ENCODE results near the gene CLSTN2.

Gene CLSTN2

DNA sequence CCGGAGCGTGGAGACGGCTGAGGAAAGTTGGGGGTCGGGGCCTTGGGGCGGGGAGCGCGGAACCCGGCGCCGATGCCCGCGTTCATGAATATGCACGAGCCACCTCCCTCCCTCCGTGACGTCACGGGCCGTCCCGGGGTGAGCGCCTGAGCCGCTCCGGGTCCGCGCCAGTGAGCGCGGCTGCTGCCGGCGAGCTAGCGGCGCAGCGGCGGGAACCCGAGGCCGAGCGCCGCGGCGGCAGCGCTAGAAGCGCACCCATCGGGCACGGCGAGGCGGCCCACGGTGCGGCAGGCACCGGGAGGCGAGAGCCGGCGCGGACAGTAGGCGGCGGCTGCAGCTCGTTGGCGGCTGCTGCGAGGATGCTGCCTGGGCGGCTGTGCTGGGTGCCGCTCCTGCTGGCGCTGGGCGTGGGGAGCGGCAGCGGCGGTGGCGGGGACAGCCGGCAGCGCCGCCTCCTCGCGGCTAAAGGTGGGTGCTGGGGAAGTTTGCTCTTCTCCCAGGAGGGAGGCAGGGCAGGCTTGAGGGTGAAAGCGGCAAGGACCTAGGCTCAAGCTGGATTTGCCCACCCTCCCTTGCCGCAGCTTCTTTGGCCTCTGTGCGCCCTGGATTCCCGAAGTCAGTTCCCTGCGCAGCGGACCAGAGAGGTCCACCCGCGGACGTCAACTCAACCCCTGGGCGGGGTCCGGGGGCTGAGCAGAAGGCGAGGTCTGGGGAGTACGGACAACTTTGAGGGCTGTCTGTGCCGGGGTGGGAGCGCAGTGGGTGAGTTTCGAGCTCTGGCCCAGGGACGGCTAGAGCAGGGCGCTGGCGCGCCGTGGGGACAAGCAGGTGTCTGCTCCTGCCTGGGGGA lies at the start of gene CLSTN2:
Gene CLSTN2, plus strand, starts transcription at position 170 of the 850 bp plus-strand sequence.
- no peak for DNase-seq

DNA sequence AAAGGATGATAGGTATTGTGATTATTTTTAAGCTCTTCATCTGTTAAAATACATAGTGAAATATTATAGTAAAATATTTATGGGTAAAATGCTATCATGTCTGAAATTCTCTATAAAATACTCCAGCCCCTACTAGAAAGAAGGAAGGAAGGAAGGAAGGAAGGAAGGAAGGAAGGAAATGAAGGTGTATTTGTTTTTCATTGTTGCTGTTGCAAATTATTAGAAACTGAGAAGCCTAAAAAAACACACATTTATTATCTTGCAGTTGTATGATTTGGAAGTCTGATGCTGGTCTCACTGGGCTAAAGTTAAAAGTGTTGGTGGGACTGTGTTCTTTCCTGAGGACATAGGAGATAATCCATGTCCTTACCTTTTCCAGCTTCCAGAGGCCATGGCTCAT lies 47.6 kb upstream of the CLSTN2 start:
- DNase-seq: no peak

DNA sequence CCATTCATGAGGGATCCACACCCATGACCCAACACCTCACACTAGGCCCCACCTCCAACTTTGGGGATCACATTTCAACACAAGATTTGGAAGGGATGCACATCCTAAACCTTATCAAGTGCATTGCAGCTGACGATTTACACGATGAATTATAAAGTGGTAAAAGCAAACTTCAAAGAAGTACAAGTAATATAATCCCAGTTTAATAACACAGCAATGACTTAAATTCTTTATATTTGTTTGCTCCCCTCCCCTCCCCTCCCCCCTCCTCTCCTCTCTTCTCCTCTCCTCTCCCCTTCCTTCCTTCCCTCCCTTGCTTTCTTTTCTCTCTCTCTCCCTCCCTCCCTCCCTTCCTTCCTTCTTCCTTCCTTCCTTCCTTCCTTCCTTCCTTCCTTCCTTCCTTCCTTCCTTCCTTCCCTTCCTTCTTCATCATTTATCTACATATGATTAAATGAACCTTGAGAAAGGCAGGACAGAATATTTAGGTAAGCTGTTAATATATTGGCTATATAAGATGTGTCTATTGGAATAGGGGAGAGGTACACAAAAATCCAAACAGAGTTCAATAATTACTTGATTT lies 46.3 kb upstream of the CLSTN2 start:
- DNase-seq: no peak

DNA sequence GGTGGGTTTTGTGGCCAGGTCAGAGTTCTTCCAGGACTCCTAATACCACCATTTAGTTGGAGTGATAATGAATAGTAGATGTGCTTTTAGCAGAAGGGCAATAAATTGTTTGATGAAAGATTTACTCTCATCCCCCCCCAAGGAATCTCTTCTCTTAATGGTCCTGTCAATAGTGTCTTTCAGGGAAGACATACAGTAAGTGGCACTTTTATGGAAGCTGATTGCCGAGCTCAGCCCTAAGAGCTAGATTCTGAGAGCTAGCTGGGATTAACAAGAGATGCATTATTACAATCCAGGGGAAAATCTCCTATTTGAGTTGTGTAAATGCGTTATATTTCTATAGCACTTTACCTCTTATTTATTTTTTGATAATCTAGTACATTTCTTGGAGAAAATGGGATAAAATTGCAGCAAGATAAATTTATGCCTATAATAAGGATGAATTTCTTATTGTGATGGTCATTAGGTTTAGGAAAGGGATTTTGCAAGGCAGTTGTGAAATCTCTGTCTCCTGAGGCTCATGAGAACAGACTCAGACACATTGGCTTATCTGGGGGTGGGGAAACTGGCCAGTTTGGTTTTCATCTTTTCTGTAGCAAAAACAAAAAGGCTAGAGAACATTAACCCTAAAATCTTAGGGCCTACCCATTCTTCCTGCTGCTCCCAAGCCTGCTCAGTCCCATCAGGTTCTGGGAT lies 41.6 kb upstream of the CLSTN2 start:
- DNase-seq: no peak

DNA sequence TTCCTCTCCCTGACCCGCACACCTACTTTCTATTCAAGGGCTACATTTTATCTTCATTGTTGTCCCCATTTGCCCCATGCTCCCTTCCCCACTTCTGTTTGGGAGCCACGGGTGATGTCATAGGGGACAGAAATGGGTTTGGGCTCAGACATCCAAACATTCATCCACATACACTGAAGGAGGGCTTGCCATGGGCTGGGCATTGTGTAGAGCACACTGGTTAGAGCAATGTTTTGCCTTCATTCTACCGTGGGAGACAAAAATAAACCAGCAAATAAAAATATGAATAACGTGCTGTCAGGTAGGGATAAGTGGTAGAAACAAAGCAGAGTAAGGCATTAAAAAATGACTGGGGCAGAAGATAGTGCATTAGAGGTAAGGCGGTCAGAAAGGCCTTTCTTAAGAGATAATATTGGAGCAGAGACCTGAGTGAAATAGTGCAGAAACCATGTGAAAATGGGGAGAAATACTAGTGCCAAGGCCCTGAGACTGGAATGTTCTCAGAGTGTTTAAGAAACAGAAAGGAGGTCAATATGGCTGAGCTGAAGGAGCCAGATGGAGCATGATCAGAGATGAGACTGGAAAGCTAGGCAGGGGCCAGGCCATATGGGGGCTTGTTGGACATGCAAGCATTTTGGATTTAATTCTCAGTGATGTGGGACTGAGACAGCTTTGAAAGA lies 40.9 kb upstream of the CLSTN2 start:
- DNase-seq: no peak

DNA sequence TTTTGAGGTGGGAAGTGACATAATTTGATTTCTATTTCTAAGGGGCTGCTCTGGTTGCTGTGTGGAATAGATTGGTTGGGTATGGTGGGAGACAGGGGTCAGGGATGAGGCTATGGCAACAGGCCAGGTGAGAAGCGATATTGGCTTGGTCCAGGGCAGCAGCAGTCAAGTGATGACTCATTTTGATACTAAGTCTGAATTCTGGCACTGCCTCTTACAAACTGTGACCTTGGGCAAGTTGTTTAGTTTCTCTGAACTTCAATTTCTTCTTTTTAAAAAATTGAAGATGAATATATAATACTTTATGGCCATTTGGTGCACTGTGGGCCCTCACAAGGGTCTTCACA lies 40.4 kb upstream of the CLSTN2 start:
- DNase-seq: no peak

DNA sequence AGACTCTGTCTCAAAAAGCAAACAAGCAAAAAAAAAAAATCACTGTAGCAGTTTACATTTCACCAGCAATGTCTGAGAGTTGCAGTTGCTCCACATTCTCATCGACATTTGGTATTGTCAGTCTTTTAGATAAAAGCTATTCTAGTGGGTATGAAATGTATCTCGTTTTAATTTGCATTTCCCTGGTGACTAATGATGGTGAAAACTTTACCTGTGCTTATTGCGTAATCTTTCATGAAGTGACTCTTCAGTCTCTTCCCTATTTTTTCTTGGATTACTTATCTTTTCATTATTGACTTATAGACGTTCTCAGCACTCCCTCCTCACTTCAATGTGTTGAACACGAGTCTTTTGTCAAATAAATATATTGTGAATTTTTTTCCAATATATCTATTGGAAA lies 37.2 kb upstream of the CLSTN2 start:
- DNase-seq: no peak

DNA sequence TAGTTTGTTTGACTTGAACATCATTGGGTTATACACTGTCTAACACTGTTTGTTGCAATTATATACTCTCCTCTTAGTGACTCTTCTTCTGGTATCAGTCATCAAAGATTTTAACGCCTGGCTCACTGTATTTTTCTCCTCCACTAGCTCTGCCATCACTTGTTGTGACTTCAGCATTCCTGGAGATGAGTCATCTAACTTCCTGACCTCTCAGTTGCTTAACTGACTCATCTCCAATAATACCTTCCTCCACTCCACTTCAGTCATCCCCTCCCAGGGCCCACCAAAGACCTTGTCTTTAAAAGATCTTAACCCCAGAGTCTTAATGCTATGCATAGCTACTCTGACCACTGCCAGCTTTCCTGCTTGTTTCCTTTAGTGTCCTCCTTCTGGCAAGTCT lies 28.6 kb upstream of the CLSTN2 start:
- no peak for DNase-seq

DNA sequence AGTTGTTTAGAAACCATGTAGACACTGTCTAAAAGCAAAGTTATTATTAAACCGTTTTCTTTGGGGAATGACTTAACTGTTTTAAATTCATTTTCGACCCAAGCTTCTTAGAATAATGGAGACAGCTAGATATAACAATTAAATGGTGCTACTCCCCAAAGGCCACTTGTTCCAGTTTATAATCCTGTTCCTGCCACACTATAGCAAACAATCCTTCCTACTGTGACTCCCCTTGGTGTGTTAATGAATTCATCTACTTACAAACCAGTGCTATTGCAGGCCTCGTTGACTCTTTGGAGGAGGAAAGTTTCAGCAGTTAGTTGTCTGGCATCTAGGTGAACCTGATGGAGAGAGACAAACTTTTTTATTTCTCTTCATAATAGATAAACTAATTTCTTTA lies 25.2 kb upstream of the CLSTN2 start:
- DNase-seq: no peak

DNA sequence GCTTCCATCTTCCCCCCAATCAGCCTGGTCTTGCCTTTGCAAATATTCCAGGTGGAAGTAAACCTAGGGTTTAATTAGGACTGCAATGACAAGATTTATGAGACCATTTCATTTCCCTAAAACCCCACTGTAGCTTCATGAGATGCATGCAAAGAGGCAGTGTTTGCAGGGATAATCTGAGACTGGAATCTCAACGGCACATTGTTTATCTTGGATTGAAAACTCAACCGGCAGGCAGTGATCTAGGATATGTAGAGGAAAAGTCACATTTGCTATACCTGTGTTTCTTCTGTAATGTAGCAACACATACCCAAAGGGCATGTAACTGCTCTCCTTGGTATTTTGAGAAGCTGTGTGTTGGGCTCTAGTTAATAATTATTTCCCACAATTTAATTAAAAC lies 18.7 kb upstream of the CLSTN2 start:
- DNase-seq: no peak

DNA sequence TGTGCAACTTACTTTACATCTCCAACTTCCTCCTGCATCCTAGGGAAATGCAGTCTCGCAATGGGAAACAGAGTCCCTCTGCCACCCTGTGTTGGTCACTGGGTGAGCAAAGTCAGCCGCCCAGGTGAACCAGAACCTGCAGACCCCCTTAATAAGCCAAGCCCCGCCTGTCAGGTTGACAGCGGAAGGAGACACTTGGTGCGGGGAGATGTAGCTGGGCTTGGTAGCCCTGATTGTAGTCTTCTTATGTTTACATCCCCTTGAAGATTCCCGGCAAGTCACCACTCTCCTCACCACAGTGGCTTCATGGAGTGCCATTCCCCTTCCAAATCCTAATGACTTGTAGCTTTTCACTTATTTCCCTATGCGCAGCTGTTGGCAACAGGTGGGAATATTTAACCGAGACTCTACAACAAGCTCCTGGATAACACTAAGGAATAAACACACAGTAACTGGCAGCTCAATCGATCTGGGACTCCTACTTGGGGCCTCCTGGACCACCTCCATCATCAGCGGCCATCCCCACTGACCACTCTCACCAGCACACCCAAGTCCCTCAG lies 17.7 kb upstream of the CLSTN2 start:
- no peak for DNase-seq

DNA sequence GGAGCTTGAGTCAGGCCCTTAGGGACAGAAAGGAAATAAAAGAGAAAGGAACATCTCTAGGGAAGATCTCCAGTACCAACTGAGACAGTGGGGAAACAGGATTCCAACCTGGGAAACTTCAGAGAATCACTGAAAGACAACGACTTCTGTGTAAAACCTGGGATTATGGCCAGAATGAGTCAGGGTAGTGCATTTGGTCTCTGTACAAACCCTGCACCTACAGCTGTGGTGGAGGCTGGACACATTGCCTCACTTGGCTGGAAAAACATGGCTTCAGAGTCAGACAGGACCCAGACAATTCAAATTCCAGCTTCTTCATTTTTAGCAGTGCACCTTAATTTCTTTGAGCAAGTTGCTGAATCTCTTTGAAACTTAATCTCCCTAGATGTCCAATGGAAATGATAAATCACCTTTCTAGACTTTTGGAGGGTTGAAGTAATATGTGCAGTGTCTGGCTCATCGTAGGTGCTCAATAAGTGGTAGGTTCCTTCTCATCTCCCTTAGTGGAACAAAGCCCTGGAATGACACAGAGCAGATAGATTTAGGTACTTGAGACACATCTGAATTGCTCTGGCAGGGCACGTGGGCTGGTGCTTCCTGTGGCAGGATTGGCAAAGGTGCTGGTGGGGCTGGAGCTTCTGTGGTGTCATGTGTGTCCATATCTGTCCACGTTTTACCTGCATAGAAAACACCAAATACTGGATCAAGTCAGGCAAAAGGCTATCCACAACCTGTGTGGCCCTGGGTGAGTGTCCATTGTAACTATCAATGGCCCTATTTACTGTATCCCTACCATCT lies 6.1 kb upstream of the CLSTN2 start:
- no peak for DNase-seq

DNA sequence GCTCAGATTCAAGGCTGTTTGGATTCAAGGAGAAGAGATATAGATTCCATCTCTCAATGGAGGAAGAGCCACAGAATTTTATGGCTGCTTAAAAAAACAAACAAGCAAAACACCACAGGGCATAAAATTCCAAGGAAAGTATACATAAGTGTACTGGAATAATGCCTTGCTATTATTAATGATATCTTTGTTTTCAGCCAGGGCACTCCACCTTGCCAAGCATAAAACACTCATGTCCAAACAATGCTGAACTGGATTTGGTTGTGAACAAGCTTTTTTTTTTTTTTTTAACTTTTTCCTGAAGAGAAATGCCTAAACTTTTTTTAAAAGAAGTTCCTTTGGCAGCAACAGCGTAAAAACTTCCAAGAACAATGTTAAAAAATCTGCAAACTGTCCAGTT lies 4.8 kb upstream of the CLSTN2 start:
- no peak for DNase-seq

DNA sequence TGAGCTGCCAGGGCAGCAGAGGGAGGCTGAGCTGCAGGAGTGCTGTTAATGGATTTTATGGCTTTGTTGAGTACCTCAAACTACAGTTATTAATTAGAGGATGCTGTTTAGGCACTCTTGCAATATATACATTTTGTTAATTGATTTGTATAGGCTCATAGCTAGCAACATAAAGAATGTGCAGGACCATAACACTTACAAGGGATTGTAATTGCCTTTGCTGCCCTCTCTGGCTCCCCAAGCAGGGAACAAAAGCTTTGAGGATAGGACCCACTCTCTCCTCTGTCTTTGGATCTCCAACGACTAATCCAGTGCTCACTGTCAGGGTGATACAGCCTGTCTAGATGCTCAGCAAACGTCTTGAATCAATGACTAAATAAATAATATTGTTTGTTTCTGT lies 1.2 kb upstream of the CLSTN2 start:
- DNase-seq: no peak

DNA sequence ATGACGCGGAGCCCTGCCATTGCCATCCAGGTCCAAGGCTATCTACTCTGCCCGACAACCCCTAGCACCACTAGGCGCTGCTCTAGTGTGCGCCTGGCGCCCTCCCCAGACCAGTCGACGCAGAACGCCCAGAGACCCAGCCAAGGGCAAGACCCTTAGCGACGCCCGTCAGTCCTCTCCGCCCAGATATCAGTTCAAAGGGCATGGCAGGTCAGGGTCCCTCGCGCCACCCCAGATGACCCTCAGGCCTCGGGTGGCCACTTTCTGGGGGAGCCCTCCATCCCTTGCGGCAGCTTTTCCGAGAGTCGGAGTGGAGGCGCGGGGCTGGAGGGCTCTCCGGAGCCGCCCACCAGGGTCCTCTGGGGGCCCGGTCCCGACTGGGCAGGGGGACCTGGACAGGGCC lies 371 bp upstream of the CLSTN2 start:
- DNase-seq: no peak

DNA sequence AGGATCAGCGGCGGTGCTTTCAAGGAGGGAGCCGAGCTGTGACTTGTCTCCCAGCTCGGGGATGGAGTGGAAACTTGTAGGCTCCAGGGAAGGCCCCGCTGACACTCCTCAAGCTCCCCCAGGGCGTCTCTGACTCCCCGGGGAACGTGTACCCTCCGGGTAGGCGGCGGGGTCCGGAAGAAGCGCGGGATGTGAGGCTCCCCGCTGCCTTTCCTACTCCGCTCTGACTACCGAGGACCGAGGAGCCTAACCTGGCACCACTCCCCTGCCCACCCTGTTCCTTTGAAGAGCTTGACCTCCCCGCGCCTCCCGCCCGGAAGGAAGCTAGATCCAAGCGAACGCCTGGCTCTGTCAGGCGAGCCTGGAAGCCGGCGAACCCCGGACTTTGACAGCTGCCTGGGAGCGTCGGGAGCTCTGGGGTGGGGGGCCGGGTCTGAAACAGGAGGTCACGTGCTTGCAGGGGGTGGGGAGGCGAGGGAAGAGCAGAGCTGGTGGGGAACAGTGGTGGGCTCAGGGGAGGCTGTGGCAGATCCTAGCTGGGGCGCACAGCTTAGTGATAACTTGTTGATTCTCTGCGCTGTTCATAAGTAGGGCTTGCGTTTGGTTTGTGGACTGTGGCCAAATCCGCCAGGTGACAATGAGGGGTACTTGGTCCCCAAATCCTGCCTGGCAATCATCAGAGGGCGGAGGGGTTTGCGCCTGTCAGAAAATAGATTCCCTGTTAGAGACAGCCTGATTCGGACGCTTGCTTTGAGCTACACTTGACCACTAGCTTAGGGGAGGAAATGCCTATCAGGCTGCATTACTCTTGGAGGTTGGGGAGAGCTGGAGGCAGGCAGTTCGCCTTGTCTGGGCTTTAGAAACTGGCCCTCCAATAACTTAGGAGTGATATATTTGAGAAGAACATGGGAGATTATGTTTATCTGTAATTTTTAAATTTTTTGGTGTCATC lies 1.2 kb downstream of the CLSTN2 start:
- DNase-seq: no peak

DNA sequence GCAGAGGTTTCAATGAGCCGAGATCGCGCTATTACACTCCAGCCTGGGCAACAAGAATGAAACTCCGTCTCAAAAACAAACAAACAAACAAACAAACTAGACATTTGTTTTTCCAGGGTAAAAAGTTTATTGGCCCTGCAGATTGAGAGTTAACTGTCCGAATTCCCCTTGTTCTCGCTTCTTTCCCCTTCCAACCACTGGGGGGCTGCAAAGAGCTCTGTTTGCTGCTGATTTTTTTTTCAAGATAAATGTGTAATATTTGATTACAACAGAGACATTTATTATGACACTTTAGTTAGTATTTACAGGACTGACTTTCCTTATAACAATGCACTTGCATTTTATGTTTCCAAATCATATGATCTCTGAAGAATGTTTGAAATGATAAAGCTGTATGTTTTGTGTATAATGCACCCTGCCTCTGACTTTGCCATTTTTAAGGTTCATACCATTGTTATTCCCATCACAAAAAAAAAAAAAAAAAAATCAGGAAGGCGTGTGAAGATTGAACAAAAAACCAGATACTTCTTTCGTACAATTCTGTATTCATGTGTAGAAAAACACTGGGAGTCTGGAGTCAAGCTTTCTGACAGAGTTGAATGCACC lies 2.8 kb downstream of the CLSTN2 start:
- no peak for DNase-seq

DNA sequence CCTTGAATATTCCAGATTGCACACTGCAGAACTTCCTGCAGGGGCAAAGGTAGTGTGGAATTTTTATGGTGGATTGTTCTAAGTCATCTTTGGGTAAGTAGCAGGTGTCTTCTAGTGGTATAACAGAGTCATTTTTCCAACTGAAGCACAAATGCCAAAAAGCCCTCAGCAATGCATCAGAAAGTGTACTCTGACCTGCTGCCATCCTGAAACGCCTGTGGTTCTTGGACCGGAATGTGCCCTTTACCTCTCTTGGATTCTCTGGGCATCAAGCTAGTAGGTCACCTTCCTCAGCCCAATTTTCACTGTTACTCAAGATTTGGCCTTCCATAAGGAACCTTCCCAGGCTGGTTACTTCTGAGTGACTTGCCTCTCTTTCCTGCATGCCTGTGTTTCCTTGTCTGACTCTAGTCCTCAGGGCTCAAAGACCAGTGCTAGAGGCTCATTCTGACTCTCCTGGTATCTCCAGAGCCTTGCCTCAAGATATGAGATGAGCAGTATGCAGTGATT lies 4.8 kb downstream of the CLSTN2 start:
- DNase-seq: no peak

DNA sequence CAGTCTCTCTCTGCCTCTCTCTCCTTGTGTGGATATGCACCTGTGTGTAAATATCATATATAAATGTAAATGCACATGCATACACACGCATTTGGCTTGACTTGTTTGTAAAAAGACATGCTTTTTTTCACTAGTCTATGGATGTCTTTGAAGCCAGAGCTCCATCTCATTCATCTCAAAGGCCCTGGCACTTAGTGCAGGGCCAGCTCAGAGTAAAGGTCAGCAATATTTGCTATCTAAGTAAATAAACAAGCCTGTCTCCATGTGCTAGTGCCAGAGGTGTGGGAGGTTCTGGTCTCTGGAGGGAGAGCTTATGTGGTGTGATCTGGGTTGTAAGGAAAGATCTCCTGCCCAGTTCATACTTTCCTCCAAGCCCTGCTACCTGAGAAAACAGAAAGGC lies 5.6 kb downstream of the CLSTN2 start:
- DNase-seq: no peak

DNA sequence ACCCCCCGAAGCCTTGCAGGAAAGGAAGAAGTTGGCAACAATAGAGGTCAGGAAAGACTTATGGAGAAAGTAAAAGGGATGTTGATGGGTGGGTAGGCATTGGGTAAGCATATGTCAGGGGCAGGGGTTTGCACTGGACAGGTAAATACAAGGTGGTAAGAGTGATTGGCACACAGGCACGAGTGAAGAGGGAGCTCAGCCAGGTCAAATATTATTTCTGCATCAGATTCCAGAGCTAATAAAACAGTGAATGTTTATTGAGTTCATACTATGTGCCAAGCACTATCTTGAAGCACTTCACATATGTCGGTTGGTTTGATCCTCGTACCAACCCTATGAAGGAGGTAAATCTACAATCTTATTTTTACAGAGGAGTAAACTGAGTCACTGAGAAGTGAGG lies 6.6 kb downstream of the CLSTN2 start:
- no peak for DNase-seq
